Neural crest cell (in vitro differentiated cells): ENCODE data around the gene BRSK1. TPM values are rescaled to one million over a fixed set of nuclear protein-coding genes. Genes with fewer than 3 reads are reported as not detected.
A peak's percentile ranks its signal among the peaks of the same experiment; 100 is the strongest.
"Not testable (repeated sequence)": the region's sequence is repeated elsewhere in the genome, so short reads cannot be mapped to it uniquely, and the experiment has no call there.

Source experiments
- DNase-seq: peaks from one replicate; pipeline ENCODE4 v3.0.0; 2021; ENCODE audit warnings: low read depth, mixed read lengths, low spot score
- H3K27ac Mint-ChIP-seq: one replicate; pipeline ENCODE4 v1.8.0; 2021; ENCODE audit warnings: mild to moderate bottlenecking, mixed read lengths; ENCODE audit not compliant: unreplicated experiment
- H3K27me3 Mint-ChIP-seq: 2 replicates; pipeline ENCODE4 v1.8.0; 2021; ENCODE audit warnings: low read depth, mild to moderate bottlenecking, mixed read lengths
- H3K36me3 Mint-ChIP-seq: 2 replicates; pipeline ENCODE4 v1.8.0; 2021; ENCODE audit warnings: low read depth, mild to moderate bottlenecking, mixed read lengths
- H3K4me1 Mint-ChIP-seq: 2 replicates; pipeline ENCODE4 v1.8.0; 2021; ENCODE audit warnings: mixed read lengths
- H3K4me3 Mint-ChIP-seq: one replicate; pipeline ENCODE4 v1.8.0; 2021; ENCODE audit warnings: mild to moderate bottlenecking, mixed read lengths
- H3K9me3 Mint-ChIP-seq: 2 replicates; pipeline ENCODE4 v1.8.0; 2021; ENCODE audit warnings: mixed read lengths
- total RNA-seq: library from RNA; stranded (reverse); gene quantifications from 2 replicates; pipeline ENCODE4 v1.2.1, GENCODE V29; 2021
- TF ChIP-seq, protein P1 (sequence below): fragments of 200-600 bp; sonication (generic); conservative IDR thresholded peaks from 2 replicates; pipeline ENCODE4 v1.5.0; 2021; ENCODE audit warnings: antibody characterized with exemption, mild to moderate bottlenecking

BRSK1 gene
- total RNA-seq, 1 donor from 2014 or later, result 50.0 TPM

DNA sequence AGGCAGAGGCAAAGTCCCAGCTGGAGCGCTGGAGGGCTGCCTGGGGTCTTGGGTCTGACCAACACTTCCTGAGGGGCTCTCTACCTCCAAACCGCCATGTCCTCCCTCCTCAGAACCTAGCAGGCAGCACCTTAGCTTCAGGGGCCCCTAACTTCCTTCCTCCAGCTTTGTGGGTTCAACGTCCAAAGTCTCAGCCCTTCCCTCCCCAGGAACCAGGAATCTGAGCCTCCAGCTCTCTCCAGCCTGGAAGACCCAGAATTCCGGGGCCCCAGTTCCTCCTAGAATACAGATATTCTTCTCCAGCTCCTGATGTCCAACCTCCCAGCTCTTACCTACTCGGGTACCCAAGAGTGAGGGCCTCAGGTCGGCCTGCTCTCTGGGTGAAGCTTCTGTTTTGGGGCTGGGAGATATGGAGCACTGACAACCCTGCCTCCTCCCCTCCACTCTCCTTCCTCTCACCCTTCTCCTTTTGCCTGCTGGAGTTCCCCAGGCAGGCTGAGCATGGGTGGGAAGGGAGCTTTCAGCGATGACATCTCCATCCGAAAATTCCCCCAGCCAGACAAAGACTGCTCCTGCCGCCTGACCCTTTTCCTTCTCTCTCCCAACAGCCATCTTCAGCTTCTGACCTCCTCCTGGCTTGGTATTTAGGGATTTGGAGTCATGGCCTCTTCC lies 37.8 kb downstream of the BRSK1 start:
- Mint-ChIP-seq H3K27ac (no peak overlapping the region), H3K4me3 (no peak overlapping the region), H3K36me3 (no peaks in the 10 kb centered on the region), H3K4me1 (no peaks in the 10 kb centered on the region), H3K27me3 (no peaks in the 10 kb centered on the region), H3K9me3 (no peaks in the 10 kb centered on the region)
- DNase-seq, result no peak
- TF ChIP-seq, protein P1, sequence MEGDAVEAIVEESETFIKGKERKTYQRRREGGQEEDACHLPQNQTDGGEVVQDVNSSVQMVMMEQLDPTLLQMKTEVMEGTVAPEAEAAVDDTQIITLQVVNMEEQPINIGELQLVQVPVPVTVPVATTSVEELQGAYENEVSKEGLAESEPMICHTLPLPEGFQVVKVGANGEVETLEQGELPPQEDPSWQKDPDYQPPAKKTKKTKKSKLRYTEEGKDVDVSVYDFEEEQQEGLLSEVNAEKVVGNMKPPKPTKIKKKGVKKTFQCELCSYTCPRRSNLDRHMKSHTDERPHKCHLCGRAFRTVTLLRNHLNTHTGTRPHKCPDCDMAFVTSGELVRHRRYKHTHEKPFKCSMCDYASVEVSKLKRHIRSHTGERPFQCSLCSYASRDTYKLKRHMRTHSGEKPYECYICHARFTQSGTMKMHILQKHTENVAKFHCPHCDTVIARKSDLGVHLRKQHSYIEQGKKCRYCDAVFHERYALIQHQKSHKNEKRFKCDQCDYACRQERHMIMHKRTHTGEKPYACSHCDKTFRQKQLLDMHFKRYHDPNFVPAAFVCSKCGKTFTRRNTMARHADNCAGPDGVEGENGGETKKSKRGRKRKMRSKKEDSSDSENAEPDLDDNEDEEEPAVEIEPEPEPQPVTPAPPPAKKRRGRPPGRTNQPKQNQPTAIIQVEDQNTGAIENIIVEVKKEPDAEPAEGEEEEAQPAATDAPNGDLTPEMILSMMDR, result no peak

GRCh38 chr19:55322204-55322885 lies 38.5 kb downstream of the BRSK1 start:
- Mint-ChIP-seq H3K4me3 (no peak overlapping the region), H3K4me1 (no peaks in the 10 kb centered on the region), H3K36me3 (no peaks in the 10 kb centered on the region), H3K27ac (no peak overlapping the region), H3K27me3 (no peaks in the 10 kb centered on the region), H3K9me3 (no peaks in the 10 kb centered on the region)
- DNase-seq, result no peak
- TF ChIP-seq, protein P1, result no peak

DNA sequence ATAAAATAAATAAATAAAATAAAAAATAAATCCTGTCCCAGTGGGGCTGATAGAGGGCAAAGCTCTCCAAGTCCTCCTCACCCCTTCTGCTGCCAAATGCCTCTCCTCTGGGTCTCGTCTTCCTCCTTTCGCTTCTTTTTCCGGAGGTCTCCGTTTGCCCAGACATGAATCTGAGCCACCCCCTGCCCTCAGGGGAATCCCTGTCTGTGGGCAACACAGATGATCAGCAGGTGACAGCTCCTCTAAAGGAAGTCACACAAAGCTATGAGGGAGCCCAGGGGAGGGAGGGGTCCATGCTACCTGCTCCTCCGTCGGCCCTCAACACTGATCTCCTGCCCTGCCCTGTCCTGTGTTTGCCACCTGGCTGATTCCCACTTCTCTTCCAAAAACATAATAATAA lies 40.9 kb downstream of the BRSK1 start:
- no peaks in the 10 kb centered on the region for H3K4me1 Mint-ChIP-seq
- H3K36me3 Mint-ChIP-seq, result no peaks in the 10 kb centered on the region
- DNase-seq, result no peak

GRCh38 chr19:55325172-55325571 lies 41.4 kb downstream of the BRSK1 start, which contains the start of gene TMEM150B:
TSS of gene TMEM150B (minus strand) at chr19:55325341. CDS start at chr19:55321036, 4,305 bp downstream.
- DNase-seq, result no peak
- H3K4me3 Mint-ChIP-seq, result no peak within 1 kb of the TSS
- H3K36me3 Mint-ChIP-seq, result no peaks in the 10 kb centered on the region
- TF ChIP-seq, protein P1, result no peak
- H3K9me3 Mint-ChIP-seq, result no peaks in the 10 kb centered on the region
- peak within 1 kb of the TSS; percentile 83 for H3K27ac Mint-ChIP-seq
- peaks cover 2% of the 10 kb centered on the region for H3K27me3 Mint-ChIP-seq
- H3K4me1 Mint-ChIP-seq, result no peaks in the 10 kb centered on the region

More for the DNA sequence above, 40.9 kb downstream of the BRSK1 start:
- Mint-ChIP-seq H3K27ac (peak overlapping the region; percentile 83), H3K4me3 (no peak overlapping the region), H3K9me3 (no peaks in the 10 kb centered on the region), H3K27me3 (peaks cover 2% of the 10 kb centered on the region)
- TF ChIP-seq, protein P1, result no peak

DNA sequence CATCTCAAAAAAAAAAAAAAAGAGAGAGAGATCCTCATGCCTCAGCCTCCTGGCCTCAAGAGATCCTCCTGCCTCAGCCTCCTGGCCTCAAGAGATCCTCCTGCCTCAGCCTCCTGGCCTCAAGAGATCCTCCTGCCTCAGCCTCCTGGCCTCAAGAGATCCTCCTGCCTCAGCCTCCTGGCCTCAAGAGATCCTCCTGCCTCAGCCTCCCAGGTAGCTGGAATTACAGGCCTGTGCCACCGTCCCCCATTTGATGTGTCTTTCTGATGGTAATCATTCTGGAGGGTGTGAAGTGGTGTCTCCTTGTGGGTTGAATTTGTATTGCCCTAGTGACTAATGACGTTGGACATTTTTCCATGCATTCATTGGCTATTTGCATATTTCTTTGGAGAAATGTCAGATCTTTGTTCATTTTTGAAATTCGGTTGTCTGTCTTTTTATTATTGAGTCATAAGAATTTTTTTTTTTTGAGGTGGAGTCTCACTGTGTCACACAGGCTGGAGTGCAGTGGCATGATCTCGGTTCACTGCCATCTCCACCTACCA lies 45.0 kb downstream of the BRSK1 start:
- not testable (repeated sequence) for H3K27me3 Mint-ChIP-seq, H3K4me3 Mint-ChIP-seq, DNase-seq, H3K4me1 Mint-ChIP-seq, H3K27ac Mint-ChIP-seq, H3K9me3 Mint-ChIP-seq, H3K36me3 Mint-ChIP-seq

DNA sequence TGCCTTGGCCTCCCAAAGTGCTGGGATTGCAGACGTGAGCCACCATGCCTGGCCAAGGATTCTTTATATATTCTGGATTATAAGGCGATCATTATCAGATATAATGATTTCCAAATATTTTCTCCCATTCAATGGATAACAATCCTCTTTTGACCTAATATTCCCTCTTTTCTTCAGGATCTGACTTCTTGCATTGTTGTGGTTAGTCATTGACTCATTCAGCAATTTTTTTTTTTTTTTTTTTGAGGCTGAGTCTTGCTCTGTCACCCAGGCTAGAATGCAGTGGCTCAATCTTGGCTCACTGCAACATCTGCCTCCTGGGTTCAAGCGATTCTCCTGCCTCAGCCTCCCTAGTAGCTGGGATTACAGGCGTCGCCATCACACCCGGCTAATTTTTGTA lies 46.0 kb downstream of the BRSK1 start:
- not testable (repeated sequence) for H3K27ac Mint-ChIP-seq, H3K36me3 Mint-ChIP-seq, H3K27me3 Mint-ChIP-seq, DNase-seq, H3K4me3 Mint-ChIP-seq, H3K4me1 Mint-ChIP-seq, H3K9me3 Mint-ChIP-seq
